GM18508 (cell line): ENCODE measurements around the gene TRIM61.
"Not testable (repeated sequence)": the region's sequence is repeated elsewhere in the genome, so short reads cannot be mapped to it uniquely, and the experiment has no call there.

Source experiments
- ATAC-seq: cut with Tn5 transposase; IDR thresholded peaks from one replicate; pipeline ENCODE4 v1.9.1; 2021; ENCODE audit warnings: moderate number of reproducible peaks; ENCODE audit not compliant: insufficient read depth, unreplicated experiment

The TRIM61 gene

DNA sequence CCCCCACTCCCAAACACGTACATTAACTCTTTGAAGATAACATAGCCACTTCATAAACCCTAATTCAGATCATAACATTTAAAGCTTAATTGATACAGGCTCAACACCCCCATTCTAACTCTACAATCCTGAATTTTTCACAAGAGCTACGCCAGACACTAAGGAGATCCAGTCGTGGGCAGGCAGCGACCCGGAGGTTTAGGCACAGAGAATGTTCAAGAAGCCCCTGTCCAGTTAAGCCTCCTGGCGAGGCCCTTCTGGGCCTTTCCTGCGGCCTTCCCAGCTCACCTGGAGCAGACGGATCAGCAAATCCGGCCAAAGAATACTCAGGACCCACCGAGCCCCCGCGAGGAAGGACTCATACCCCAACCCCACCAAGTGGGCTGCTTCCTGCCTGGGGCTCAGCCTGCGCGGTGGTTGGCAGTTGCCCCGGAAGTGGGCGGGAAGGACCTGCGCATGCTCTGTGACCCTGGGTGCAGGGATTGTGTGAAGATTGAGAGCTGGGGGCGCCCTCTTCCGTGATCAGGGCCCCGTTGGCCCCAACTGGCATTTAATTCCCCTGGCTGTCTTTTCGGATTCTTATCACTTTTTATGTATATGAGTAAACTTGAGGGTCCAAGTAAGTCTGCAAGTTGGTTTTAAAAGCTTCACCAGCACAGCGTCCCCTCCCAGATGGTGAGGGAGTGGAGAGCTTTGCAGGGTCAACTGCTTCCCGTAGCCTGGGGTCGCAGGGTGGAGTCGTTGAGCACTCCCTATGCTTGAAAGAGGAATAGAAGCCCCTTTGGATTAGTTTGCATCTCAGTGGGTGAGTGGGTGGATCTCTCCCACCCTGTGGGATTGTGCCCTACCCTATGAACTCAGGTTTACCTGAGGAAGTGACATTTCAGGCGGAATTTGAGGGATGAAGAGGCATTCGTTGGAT, at the start of gene TRIM61:
TRIM61 (minus strand) TSS at position 415 of the 922 bp plus-strand sequence. CDS start 7,655 bp downstream, outside the sequence.
- peak; percentile 99 for ATAC-seq

DNA sequence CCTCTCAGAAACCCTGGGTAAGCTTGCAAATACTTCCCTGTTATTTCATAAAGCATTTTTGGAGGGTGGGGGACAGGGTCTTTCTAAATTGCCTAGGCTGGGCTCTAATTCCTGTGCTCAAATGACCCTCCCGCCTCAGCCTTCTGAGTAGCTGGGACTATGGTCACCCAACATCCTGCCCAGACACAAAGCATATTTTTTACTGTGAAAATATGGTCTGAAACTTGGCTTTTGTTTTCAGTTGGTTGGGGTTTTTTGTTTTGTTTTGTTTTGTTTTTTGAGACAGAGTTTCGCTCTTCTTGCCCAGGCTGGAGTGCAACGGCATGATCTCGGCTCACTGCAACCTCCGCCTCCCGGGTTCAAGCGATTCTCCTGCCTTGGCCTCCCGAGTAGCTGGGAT, 48.3 kb upstream of the TRIM61 start:
- ATAC-seq = not testable (repeated sequence)

DNA sequence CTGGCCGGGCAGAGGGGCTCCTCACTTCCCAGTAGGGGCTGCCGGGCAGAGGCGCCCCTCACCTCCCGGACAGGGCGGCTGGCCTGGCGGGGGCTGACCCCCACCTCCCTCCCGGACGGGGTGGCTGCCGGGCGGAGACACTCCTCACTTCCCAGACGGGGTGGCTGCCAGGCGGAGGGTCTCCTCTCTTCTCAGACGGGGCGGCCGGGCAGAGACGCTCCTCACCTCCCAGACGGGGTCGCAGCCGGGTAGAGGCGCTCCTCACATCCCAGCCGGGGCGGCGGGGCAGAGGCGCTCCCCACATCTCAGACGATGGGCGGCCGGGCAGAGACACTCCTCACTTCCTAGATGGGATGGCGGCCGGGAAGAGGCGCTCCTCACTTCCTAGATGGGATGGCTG, 42.5 kb upstream of the TRIM61 start:
- ATAC-seq = not testable (repeated sequence)

DNA sequence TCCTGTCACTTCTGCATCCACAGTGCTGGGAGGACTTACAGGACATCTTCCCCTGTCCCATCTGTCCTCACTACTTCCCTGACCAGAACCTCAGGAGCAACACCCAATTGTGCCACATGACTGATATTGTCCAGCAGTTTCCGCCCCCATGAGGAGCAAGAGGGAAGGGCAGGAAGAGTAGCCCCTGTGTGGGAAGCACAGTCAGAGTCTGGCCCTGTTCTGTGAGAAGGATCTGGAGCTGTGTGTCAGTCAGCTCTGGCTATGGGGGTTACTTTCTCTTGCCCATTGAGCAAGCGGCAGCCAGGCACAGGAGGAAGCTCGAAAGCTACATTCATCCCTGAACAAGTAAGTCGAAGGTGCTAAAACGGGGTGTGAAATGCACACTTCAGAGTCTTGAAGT, 39.5 kb upstream of the TRIM61 start:
- no peak for ATAC-seq

DNA sequence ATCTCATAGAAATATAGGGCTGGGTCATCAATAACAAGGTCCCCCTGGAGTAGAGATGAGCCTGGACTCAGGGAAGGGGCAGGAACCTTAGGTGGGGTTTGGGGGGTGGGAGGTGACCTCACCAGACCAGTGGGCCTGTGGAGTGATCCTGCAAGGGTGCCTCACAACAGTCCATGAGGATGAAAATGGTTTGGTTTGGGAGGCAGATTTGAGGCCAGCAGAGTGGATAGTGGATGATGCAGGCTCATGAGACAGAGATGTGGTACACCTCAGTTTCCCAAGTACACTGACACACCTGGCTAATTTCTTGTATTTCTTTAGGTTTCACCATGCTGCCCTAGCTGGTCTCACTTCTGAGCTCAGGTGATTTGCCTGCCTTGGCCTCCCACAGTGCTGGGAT, 36.2 kb upstream of the TRIM61 start:
- no peak for ATAC-seq

DNA sequence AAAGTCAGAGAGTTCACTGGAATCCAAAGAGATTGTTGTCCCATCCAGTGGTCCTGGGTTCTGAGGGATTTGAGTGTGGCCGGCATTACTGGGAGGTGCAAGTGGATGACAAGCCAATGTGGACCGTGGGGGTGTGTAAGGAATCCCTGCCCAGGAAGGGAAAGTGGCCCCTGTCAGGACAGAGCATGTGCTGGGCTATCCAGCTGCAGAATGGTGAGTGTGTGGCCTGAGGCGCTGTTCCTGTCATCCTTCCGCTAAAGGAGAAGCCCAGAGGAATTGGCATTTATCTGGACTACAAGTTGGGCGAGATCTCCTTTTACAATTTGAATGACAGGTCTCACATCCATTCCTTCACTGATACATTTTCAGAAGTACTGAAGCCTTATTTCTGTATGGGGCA, 33.9 kb upstream of the TRIM61 start:
- ATAC-seq = no peak

DNA sequence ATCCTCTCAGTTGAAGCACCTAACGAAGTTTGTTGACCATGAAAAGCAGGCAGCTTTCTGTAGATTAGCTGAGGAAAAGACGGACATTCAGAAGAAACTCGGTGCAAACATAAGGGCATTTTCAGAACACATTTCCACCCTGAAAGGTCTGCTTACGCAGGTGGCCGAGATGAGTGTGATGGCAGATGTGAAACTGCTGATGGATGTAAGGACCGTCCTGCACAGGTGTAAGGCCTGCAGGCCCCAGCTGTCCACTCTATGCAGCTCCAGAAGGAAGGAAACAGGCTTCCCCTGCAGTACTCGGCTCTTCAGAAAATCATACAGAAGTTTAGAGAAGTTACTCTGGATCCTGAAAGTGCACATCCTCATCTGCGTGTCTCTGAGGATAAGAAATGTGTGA, 33.5 kb upstream of the TRIM61 start:
- ATAC-seq = no peak

DNA sequence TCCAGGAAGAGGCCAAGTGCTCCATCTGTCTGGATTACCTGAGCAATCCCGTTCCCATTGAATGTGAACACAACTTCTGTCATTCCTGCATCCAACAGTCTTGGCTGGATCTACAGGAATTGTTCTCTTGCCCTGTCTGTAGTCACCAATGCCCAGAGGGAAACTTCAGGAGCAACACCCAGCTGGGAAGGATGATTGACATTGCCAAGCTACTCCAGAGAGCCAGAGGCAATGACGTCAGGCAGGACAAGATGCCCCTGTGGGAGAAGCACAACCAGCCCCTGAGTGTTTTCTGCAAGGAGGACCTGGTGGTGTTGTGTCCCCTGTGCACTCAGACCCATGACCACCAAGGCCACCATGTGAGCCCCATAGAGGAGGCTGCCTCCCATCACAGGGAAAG, 33.0 kb upstream of the TRIM61 start:
- no peak for ATAC-seq

DNA sequence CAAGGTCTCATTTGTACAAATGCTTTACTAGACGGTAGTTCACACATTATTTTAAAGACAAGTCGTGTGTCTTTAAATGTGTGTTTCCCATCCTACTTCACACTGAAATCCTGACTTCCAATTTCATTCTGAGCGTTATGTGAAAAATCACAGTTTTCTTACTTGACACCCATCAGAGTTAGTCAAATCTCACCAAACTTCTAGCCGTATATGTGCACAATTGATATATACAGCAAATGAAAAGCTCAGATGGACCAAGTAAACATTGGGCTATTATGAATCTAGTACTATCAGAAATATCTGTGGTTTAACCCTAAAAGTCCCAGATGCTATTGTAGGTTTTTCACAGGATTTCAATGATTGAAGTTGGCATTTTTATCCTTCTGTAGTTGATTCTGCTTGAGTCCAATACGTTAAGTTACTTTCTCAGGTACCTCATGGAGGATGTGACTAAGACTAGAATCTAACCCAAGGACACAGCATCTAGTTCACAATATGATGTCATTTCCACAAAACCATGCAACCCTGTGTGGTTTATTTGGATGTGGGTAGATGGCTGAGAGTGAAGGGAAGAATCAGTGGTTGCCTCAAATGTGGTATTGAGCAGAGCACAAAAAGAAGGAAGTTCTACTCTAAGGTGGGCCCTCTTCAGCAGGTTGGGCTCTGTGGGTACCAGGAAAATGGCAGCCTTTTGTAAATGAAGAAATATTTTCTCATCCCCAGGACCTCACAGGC, 32.2 kb upstream of the TRIM61 start:
- ATAC-seq = peak; percentile 53

DNA sequence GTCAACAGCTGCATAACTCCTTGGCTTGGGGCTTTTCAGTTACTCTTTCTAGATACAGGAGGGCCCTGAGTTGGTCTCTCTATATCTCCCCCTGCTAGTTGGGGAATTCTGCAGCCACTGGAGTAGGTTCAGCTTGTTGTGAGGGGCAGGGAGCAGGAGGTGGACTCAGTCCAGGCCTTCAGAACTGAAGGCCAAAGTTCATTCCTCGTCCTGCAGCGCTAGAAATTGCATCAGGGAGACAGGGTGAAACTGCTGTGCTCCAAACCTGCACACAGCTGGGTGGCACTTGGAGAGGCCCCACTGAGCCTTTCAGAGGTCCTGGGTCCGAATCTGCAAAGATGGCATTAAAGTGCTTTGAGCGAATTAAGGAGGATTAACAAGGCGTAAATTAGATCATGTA, 29.4 kb upstream of the TRIM61 start:
- ATAC-seq = no peak

DNA sequence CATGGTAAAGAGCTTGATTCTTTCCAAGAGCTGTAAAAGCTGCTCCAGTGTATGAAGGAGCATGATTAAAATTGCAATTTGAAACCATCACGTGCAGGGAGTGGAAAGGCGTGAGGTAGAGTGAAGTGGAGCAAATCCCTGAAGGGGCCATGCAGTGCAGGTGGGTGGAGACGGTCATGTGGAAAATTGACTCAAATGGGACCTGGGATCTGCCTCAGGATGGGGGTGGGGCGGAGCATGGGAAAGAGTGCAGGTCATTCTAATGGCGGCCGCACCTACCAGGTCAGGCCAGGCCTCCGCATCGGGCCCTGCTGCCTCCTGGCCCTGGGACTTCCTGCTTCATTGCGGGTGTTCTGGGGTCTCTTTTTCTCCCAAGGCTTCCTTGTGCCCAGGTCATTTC, 29.0 kb upstream of the TRIM61 start:
- no peak for ATAC-seq

DNA sequence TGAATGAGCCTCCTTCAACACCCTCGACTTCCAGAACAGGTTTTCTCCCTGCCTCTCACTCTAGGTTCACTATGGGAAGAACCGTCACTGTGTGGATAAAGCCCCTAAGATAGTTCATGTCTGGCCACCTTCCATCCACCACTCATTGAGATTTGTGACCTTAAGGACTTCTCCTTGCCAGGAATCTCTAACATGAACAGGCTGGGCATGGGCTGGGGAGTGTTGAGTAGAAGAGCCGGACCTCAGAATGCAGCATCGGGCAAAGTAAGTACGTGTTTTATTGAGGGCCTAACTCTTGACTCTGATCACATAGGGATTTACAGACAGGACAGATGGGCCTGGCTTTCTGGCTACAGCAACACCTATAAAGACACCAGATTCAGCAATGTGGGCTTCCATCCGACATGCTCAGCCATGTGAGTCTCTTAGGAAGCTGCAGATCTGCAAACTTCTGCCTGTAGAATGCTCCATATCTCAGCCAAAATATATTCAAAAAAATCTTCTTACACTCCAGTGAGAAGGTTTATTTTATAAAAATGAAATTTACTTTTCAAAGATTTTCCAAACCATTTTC, 28.0 kb upstream of the TRIM61 start:
- ATAC-seq = no peak

DNA sequence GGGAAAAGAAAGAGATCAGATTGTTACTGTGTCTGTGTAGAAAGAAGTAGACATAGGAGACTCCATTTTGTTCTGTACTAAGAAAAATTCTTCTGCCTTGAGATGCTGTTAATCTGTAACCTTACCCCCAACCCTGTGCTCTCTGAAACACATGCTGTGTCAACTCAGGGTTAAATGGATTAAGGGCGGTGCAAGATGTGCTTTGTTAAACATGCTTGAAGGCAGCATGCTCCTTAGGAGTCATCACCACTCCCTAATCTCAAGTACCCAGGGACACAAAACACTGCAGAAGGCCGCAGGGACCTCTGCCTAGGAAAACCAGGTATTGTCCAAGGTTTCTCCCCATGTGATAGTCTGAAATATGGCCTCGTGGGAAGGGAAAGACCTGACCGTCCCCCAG, 24.5 kb upstream of the TRIM61 start:
- ATAC-seq = not testable (repeated sequence)

DNA sequence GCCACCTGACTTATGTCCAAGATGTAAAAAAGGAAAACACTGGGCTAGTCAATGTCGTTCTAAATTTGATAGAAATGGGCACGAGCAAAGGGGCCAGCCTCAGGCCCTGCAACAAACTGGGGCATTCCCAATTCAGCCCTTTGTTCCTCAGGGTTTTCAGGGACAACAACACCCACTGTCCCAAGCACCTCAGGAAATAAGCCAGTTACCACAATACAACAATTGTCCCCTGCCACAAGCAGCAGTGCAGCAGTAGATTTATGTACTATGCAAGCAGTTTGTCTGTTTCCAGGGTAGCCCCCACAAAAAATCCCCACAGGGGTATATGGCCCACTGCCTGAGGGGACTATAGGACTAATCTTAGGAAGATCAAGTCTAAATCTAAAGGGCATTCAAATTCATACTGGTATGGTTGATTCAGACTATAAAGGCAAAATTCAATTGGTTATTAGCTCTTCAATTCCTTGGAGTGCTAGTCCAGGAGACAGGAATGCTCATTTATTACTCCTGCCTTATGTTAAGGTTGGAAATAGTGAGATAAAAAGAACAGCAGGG, 21.1 kb upstream of the TRIM61 start:
- ATAC-seq = not testable (repeated sequence)

DNA sequence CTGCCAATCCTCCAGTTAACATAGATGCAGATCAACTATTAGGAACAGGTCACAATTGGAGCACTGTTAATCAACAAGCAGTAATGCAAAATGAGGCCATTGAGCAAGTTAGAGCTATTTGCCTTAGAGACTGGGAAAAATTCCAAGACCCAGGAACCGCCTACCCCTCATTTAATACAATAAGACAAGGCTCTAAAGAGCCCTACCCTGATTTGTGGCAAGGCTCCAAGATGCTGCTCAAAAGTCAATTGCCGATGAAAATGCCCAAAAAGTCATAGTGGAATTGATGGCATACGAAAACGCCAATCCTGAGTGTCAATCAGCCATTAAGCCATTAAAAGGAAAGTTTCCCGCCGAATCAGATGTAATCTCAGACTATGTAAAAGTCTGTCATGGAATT, 20.5 kb upstream of the TRIM61 start:
- no peak for ATAC-seq

DNA sequence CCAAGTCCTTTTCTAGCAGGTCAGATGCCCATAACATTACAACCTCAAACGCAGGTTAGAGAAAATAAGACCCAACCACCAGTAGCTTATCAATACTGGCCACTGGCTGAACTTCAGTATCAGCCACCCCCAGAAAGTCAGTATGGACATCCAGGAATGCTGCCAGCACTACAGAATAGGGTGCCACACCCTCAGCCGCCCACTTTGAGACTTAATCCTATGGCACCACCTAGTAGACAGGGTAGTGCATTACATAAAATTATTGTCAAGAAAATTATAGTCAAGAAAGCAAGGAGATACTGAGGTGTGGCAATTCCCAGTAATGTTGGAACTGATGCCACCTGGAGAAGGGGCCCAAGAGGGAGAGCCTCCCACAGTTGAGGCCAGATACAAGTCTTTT, 19.9 kb upstream of the TRIM61 start:
- no peak for ATAC-seq

DNA sequence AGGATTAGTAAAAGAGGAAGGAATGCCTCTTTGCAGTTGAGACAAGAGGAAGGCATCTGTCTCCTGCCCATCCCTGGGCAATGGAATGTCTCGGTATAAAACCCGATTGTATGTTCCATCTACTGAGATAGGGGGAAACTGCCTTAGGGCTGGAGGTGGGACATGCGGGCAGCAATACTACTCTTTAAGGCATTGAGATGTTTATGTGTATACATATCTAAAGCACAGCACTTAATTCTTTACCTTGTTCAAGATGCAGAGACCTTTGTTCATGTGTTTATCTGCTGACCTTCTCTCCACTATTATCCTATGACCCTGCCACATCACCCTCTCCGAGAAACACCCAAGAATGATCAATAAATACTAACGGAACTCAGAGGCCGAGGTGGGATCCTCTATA, 18.7 kb upstream of the TRIM61 start:
- ATAC-seq = not testable (repeated sequence)

DNA sequence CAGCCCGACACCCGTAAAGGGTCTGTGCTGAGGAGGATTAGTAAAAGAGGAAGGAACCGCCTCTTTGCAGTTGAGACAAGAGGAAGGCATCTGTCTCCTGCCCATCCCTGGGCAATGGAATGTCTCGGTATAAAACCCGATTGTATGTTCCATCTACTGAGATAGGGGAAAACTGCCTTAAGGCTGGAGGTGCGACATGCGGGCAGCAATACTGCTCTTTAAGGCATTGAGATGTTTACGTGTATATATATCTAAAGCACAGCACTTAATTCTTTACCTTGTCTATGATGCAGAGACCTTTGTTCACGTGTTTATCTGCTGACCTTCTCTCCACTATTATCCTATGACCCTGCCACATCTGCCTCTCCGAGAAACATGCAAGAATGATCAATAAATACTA, 13.3 kb upstream of the TRIM61 start:
- not testable (repeated sequence) for ATAC-seq

DNA sequence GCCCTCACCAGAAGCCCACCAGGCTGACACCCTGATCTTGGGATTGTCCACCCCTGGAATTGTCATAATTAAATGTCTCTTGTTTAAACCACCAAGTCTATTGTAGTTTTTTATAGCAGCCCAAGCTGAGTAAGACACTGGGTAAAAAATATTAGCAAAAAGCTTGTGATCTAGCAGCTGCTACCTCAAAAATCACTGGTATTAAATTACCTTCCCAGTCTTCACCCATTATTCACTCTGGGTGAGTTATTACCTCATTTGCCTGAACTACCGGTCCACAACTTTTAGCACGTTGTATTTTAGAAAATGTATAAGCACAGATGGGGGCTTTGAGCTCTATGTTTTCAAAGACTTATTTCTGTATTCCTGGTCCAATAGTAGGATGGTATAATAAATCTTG, 12.0 kb upstream of the TRIM61 start:
- ATAC-seq = no peak

DNA sequence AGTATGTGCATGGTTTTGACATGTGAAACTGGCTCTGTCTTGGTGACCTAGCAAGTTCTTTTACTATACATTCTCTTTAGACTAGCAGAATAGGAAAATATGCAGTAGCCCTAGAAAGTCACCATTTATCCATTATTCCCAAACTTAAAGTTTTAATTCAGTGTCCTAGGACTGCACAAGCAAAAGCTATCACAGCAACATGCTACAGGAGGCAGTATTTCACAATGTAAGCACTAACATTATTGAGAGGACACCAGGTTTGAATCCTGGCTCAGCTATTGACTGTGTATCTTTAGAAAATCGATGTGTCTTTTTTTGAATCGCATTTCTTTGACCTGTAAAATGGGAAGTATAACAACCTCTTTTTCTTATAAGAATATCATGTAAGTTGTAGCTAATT, 5.5 kb downstream of the TRIM61 start:
- not testable (repeated sequence) for ATAC-seq

DNA sequence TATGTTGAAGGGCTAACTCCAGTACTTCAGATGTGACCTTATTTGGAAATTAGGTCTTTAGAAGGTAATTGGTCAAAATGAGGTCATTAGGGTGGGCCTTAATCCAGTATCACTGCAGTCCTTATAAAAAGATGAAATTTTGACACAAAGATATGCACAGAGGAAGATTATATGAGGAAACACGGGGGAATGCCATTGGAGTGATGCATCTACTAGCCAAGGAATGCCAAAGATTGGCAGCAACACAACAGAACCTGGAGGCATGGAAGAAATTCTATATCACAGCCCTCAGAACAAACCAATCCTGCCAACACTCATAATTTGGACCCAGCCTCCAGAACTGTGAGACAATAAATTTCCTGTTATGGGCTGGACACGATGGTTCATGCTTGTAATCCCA, 17.6 kb downstream of the TRIM61 start:
- ATAC-seq = no peak
